ENCODE data around the gene ERBIN.
"Not testable (repeated sequence)": the region's sequence is repeated elsewhere in the genome, so short reads cannot be mapped to it uniquely, and the experiment has no call there.

Gene ERBIN

DNA sequence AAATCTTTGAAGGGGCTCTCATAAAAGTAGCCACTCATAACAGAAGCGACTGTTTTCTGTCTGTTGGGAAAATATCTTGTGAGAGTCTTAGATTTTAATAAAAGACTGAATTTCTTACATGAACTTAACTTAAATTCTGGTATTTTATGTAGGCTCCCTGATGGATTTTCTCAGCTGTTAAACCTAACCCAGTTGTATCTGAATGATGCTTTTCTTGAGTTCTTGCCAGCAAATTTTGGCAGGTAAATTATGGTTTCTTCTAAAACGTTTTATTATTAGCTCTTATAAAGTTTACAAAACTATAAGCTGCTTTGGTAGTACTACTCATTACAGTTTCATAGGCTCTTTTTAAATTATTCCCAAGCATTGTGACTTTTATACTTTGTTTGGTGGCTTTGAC is 87.0 kb downstream of the ERBIN start:
- no peak for DNase-seq

DNA sequence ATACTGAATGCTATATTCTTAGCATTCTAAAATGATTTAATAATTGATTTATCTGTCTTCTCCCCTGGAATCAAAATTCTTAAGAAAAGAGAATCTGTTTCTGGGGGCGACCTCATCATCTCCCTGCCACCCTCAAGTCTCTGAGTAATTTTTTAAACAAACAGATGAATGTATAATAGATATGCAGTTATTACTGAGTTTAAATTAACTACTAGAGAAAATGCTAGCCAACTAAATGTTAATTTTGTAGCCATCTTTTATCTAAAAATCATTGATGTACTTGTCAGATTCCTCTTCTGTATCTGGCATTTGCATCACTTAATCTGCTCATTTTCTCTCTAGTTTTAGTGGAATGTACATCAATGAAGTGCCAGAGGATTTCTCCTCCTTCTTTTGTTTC is 87.5 kb downstream of the ERBIN start:
- no peak for DNase-seq

DNA sequence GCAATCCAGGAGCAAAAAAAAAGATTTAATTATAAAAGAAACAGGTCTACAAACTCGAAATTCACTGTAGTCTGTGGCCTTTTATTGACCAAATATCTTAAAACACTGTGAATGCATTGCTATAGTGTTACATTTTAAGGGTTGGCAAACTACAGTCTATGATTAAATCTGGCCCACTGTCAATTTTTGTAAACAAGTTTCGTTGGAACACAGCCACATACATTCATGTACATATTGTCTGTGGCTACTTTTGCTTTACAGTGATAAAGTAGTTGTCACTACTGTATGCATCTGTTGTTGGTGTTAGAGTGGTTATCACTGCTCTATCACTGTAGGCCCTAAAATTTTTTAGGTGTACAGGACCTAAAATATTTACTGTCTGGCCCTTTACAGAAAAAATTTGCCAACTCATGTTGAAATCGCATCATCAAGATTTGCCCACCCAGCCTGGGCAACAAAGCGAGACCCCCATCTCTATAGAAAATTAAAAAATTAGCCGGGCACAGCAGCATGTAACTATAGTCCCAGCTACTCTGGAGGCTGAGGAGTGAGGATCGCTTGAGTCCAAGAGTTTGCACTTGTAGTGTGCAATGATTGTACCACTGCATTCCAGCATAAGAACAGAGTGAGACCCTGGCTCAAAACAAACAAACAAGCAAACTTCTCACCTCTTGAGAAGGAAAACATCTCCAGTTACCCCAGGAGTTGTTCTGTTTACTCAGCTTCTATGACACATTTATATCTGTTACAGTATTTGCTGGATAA is 89.0 kb downstream of the ERBIN start:
- DNase-seq: no peak

DNA sequence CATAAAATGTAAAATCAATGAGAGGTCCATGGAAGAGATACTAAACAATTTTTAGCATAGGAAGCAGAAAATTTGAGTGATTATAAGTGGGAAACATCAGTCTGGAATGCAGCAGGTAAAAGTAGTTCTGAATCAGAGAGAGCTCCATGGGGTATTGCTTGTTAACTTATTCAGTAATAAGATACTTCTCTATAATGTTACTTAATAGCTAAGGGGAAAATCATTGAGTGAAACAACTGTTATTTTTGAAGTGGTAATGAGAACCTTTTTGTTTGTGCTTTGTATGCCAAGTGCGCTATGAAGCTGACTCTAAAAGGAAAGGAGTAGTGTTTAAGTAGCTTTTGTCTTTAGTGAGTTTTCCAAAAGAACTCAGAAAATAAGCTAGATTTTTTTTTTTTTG is 95.2 kb downstream of the ERBIN start:
- no peak for DNase-seq

DNA sequence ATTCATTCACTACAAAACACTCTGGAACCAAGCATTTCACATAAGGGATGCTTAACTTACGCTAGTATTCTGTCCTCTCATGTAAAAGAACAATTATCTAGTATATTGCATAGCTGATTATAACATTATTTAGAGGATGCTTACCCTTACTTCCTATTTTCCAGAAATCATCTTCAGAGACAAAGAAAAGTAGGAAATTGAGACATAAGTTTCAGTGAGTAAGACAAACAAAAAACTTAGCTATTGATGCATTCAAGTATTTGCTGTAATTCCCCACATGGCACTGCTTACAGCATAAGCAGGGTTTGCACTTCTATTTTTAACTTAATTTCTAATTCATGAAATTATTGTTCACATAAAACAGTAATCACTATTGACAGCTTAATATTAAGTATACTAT is 112.9 kb downstream of the ERBIN start:
- no peak for DNase-seq

DNA sequence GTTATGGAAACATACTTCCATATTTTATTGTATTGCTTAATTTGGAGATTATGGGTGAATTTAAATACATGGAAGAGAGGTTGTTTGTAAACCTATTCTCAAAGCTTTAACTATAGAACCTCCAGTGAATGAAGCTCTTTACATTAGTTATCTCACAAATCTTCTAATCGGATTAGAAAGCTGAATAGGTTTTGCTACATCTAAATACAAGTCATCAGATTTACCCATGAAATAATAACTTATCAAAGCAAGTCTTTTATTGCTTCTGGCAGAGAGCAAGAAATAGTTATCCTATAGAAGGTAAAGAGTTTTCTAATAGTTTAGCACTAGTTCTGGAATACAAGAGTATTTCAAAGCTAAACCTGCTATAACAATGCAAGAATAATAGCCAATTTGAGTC is 113.3 kb downstream of the ERBIN start:
- DNase-seq: no peak

DNA sequence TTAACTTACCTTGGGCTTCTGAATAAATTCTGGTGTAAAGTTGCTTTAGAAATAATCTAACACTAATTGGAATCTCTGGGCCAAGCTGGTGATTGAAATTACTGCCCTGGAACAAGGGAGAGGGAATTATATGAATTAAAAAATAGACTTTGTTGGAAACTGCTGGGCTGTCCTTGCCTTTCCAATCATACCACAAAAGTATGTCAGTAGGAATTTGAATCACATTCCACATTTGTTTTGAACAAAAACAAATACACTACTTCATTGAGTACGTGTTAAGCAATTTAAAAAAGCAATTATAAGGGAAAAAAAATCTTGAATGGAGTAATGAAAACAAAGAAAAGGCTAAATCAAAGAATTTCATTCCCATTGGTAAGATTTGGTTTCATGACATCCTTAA is 115.3 kb downstream of the ERBIN start:
- DNase-seq: no peak

DNA sequence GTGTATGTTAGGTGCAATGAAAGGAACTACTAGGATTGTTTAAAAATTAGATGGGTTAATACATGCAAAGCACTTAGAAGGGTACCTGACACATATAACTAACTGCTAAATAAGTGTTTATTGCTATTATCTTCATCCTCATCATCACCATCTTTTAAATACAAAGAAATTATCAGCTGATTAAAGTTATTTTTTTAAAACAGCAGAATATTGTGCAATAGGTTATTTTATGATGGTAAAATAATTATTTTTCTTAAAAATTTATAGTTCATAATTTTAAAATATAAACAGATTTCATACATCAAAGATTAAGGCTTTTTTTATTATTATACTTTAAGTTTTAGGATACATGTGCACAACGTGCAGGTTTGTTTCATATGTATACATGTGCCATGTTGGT is 130.9 kb downstream of the ERBIN start:
- DNase-seq: no peak

DNA sequence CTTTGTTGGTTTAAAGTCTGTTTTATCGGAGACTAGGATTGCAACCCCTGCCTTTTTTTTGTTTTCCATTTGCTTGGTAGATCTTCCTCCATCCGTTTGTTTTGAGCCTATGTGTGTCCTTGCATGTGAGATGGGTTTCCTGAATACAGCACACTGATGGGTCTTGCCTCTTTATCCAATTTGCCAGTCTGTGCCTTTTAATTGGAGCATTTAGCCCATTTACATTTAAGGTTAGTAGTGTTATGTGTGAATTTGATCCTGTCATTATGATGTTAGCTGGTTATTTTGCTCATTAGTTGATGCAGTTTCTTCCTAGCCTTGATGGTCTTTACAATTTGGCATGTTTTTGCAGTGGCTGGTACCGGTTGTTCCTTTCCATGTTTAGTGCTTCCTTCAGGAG is 134.9 kb downstream of the ERBIN start:
- not testable (repeated sequence) for DNase-seq

DNA sequence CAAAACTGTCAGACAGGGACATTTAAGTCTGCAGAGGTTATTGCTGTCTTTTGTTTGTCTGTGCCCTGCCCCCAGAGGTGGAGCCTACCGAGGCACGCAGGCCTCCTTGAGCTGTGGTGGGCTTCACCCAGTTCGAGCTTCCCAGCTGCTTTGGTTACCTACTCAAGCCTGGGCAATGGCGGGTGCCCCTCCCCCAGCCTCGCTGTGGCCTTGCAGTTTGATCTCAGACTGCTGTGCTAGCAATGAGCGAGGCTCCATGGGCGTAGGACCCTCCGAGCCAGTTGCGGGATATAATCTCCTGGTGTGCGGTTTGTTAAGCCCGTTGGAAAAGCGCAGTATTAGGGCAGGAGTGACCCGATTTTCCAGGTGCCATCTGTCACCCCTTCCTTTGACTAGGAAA is 136.7 kb downstream of the ERBIN start:
- DNase-seq: not testable (repeated sequence)

DNA sequence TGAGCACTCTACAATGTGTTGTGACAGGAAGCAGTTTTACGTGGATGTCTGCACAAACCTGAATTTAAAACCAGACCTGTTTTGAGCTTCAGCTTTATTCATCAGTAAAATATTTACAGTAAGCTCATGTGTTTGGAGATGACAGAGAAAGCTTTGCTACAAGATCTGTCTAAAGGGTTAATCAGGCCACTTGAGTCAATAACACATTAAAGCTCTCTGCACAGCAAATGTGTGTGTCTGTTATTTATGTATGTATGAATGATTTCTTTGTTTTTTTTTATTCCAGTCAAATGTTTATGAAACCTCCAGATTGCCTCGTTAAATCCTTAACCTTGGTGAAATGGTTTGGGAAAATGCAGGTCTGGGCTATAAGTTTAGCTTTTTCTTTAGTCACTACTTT is 140.5 kb downstream of the ERBIN start:
- DNase-seq: no peak

DNA sequence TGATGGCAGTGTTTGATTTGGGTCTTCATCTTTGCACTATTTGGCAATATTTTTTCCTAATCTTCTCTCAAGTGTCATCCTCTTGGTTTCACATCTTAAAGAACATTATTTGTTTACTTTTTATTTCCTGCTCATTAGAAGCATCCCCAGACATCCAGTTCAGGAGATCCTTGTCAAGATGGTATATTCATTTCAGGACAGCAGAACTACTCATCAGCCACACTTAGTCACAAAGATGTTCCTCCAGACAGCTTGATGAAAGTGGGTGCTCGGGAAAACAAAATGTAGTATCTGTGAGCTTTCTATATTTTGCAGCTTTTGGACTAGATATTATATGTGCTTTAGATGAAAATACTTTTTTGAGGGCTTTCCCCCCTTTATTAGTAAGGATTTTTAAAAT is 145.7 kb downstream of the ERBIN start:
- DNase-seq: no peak

DNA sequence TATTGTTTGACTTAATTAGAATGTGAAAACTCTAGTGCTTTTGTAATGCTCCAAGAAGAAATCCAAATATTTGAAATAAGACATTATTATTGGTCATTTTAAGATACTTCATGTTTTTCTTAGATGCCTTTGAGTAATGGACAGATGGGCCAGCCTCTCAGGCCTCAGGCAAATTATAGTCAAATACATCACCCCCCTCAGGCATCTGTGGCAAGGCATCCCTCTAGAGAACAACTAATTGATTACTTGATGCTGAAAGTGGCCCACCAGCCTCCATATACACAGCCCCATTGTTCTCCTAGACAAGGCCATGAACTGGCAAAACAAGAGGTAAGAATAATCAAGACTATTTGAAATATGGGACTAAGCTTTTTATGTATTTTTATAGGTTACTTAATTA is 148.5 kb downstream of the ERBIN start:
- DNase-seq: no peak

DNA sequence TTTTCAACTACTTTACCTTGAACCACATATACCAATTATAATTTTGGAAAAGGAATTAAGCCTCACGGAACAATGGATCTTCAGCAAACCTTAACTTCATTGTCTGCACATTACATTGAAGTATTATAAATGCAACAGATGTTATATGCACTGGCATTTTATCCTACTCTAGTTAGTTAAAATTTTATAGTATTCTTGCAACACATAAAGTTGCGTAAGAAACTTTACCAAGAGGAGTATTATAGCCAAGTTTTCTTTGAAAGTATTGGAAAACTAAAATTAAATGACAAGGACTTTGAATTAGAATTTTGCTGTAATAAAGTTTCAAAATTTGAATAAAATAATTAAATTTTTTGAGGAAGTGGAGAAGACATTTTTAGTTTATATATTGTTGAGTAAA is 154.3 kb downstream of the ERBIN start:
- DNase-seq: no peak

DNA sequence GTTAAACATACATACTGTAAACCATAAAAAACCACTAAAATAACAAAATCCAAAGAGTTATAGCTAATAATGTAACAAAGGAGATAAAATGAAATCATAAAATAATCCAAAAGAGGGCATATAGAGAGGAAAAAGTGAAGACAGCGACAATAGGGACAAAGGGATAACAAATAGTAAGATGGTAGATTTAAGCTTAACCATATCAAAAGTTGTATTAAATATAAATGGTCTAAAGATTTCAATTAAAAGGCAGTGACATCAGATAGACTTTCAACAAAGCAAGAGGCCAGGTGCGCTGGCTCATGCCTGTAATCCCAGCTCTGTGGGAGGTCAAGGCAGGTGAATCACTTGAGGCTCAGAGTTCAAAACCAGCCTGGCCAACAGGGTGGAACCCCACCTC is 163.0 kb downstream of the ERBIN start:
- no peak for DNase-seq

DNA sequence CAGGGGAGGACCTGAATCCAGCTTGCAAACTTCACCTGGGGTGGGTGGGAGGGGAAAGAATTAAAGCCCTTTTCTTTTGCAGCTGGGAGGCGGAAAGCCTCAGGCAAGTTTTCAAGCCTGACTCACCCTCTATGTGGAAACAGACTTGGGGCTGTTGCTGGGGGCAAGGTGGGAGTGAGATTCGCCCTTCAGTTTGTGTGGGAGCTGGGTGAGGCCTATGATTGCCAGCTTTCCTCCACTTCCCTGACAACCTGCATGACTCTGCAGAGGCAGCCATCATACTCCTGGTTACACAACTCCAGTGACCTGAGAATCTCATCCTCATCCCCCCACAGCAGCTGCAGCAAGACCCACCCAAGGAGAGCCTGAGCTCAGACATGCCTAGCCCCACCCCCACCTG is 174.5 kb downstream of the ERBIN start:
- DNase-seq: no peak

DNA sequence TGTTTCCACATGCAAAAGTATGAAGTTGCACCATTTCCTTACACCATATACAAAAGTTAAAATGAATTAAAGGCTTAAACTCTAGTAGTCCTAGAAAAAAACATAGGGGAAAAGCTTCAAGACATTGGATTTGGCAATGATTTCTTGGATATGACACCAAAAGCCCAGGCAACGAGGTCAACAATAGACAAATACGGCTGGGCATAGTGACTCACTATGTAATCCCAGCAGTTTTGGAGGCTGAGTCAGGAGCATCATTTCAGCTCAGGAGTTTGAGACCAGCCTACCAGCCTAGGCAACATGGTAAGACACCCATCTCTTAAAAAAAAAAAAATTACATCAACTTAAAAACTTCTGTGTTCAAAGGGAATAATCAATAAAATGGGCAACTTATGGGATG is 186.8 kb downstream of the ERBIN start:
- no peak for DNase-seq

DNA sequence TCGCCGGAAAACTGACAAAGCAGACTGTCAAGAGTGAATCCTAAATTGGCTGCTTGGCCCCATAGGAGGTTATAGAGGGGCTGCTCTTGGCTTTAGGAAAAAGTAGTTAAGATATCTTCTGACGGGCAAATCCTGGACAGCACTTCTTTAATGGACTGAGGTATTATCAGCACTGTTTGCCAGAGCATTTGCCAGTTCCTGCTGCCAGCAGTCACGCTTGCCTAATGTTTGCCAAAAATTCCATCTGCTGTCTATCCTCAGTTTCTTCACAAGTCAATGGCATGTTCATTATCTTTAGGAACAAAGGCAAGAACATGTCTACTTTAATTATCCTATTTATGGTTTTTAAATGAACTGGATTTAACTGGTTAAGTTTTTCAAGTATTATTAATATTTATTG is 191.9 kb downstream of the ERBIN start:
- DNase-seq: no peak

DNA sequence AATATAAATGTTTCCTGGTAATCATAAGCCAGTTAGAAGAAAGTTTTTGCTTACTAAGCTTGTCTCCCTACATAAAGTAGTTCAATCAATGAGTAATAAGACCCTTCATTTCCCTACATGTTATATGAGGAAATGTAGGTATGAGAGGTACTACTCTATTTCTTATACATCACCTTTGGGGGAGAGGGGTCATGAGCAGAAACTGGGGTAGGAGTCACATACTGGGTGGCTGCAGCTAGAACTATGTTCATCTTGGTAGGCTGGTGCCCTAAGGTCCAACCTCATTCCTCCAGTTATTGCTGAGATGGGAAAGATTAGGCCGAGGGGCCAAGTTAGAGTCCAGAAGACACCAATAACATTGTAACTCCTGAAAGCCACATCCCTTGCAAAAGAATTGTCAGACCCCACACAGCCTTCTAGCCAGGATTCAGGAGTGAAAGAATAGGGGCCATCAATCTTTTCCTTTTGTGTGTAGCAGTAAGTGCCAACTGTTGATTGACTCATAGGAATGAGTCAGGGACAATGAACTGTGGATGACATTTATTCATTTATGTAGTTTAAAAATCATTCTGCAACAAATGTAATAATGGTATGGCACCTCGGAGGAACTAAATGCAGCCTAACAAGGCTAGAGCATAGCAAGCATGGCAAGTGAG is 196.1 kb downstream of the ERBIN start:
- no peak for DNase-seq

DNA sequence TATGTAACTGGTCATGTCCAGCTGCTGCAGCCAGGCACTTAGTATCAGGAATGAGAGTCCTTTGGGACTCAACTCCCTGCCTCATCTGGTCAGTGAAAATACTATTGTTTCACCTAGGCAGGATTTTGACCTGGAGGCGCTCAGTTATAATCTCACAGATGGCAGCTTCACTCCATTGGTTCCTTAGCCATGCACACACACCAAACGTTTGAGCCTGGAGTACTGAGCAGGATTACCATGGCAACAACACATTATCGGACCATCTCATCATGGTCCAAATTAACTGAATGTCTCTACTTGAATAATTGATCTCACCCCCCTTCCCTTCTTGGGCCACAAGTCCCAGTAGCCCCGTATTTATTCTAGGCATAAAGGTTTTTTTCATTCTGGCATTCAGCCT is 202.8 kb downstream of the ERBIN start:
- no peak for DNase-seq

DNA sequence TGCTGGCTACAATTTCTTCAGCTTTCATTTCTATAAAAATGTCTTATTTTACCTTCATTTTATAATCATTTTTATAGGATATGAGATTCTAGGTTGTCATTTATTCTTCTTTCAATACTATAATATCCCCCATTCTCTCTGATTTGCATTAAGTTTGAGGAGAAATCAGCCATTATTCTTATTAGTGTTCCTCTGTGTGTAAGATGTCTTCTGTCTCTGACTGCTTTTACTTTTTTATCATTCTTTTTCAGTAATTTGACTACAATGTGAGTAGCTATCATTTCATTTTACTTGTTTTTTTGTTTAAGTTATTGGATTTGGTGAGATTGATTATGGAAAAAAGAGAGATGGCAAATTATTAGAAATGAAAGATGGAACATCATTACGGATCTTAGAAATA is 204.1 kb downstream of the ERBIN start:
- DNase-seq: no peak
